ENCODE measurements around the gene GLYR1. TPM values are rescaled to one million over a fixed set of nuclear protein-coding genes. Genes with fewer than 3 reads are reported as not detected.

The GLYR1 gene
- total and polyA plus RNA-seq, 2 experiments from 2014 or later, result 59.9 to 105 TPM

GRCh38 chr16:4795828-4796572 is 51.1 kb downstream of the GLYR1 start (continued):
- no peak for TF ChIP-seq ZNF462 (CRISPR knock-in tag; IDR thresholded peaks at IDR 0.05)
- no peak for TF ChIP-seq CTCF (conservative IDR thresholded peaks at IDR 0.05; ENCODE audit: low read depth in 2 of 2)
- no peak for TF ChIP-seq NANOG (IDR thresholded peaks at IDR 0.05; ENCODE audit: borderline replicate concordance)
- no peak for TF ChIP-seq JUNB (IDR thresholded peaks at IDR 0.05; ENCODE audit: unreplicated experiment)
- no peak for TF ChIP-seq ZNF331 (CRISPR knock-in tag; IDR thresholded peaks at IDR 0.05; ENCODE audit: low read depth)

GRCh38 chr16:4795181-4795827 is 51.8 kb downstream of the GLYR1 start, which contains the start of gene SMIM22:
Gene SMIM22 (plus strand): TSS chr16:4795369. CDS start chr16:4795735, 366 bp downstream.
- ATAC-seq, result peak; percentile 62

More at GRCh38 chr16:4795181-4795827, 51.8 kb downstream of the GLYR1 start, which contains the start of gene SMIM22:
- no peaks in the 10 kb centered on the region for H3K9me3 Mint-ChIP-seq
- TF ChIP-seq ZNF331 (CRISPR knock-in tag; IDR thresholded peaks at IDR 0.05; ENCODE audit: low read depth) (no peak), EZH2 (IDR thresholded peaks at IDR 0.05; ENCODE audit: low read depth, unreplicated experiment) (no peak)
- Histone ChIP-seq H4K20me1 (replicated peaks; ENCODE audit: insufficient read depth) (no peaks in the 10 kb centered on the region), H3K4me1 (ENCODE audit: insufficient read depth) (no peaks in the 10 kb centered on the region), H3F3A (replicated peaks; ENCODE audit: low read depth) (no peaks in the 10 kb centered on the region; the same call in 1 of the 2 replicates), H3K9me2 (ENCODE audit: insufficient read depth) (no peaks in the 10 kb centered on the region), H2AFZ (no peak within 1 kb of the TSS), H3K4me3 (no peak within 1 kb of the TSS), H3K27ac (ENCODE audit: low read depth) (no peak within 1 kb of the TSS), H3K79me2 (replicated peaks; ENCODE audit: insufficient read depth) (no peaks in the 10 kb centered on the region), H3K36me3 (ENCODE audit: insufficient read depth) (peaks cover 3% of the 10 kb centered on the region; the same call in 1 of the 2 replicates), H3K4me2 (no peak within 1 kb of the TSS), H3K27me3 (ENCODE audit: insufficient read depth) (no peaks in the 10 kb centered on the region)
- H3K4me1 Mint-ChIP-seq, result no peaks in the 10 kb centered on the region; the same call in 2 of the 3 replicates
- H3K4me3 Mint-ChIP-seq, result no peak within 1 kb of the TSS
- peaks cover 3% of the 10 kb centered on the region for H3K27me3 Mint-ChIP-seq (ENCODE audit: insufficient read depth, low read depth, poor library complexity)
- peaks cover 7% of the 10 kb centered on the region; the same call in 2 of the 3 replicates for H3K36me3 Mint-ChIP-seq (ENCODE audit: low read depth)
- peak; percentile 32 for DNase-seq (ENCODE audit: low spot score)
- H3K27ac Mint-ChIP-seq, result no peak within 1 kb of the TSS

All from GM23338 (cell line).